Forelimb muscle (tissue), 1 donor: ENCODE measurements around the gene PANK1. TPM values are rescaled to one million over a fixed set of nuclear protein-coding genes. Genes with fewer than 3 reads are reported as not detected.
A peak's percentile ranks its signal among the peaks of the same experiment; 100 is the strongest.

Experiments used
- DNase-seq: peaks from one replicate; pipeline ENCODE4 v3.0.0-alpha.2; 2013; ENCODE audit warnings: low read depth
- polyA plus RNA-seq: library from polyadenylated mRNA; unstranded; fragments of 120-200 nt; gene quantifications from one replicate; pipeline ENCODE4 v1.2.1, GENCODE V29; 2013; ENCODE audit not compliant: insufficient read length

The PANK1 gene
- polyA plus RNA-seq, result 13.8 TPM

DNA sequence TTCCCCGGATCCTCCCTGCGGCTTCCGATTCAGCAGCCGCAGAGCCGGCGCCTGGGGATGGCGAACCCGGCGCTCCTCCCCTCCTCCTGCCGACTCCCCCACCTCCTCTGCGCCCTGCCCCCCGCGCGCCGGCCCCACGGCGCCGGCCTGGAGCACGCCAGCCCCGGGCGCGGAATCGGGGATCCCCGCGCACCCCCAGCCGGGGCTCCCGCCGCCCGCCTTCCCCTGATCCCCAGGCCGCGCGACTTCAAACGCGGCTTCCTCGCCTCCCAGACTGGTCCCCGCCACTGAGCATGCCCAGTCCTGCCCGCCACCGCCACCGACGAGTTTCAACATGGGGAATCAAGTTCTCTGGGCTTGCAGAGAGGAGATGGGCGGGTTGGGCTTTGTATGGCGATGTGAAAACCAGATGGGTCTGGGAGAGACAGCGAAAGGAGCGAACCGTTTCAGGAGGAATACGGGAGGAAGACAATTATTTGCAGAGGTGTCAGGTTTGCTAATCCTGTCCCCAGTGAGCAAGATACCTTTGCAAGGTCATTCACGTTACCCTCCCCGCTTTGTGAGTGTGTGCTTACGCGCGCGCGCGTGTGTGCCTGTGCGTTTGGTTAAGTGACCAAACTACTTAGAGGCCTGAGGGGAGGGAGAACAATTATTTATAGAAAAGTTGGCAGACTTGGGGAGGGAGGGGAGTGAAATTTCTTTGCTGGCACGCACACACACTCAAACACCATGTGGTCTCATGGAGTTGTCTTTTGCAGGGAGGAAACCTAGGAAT lies at the start of gene PANK1:
PANK1 (minus strand) TSS at position 276 of the 775 bp plus-strand sequence. CDS start 351 bp downstream, outside the sequence.
- no peak for DNase-seq

- DNase-seq, result no peak
These were observed 48.1 kb upstream of the PANK1 start for GRCh38 chr10:89693176-89693575.

DNA sequence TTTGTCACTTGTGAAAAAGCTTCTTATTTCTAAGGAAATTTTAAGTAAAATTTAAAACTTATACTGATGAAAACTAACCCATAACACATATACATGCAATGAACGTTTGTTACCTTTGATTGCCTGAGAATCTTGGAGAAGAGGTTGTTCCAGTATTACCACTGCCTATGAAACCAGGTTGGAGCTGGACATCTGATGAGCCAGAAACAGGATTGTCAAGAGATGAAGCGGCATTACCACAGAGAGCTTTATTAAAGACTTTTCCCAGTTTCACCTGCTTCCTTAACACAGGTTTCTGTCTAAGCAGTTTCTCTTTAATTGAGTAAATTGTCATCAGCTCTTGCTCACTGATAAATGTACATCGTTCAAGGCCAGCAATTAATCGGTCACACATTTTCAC lies 47.4 kb upstream of the PANK1 start:
- no peak for DNase-seq

DNA sequence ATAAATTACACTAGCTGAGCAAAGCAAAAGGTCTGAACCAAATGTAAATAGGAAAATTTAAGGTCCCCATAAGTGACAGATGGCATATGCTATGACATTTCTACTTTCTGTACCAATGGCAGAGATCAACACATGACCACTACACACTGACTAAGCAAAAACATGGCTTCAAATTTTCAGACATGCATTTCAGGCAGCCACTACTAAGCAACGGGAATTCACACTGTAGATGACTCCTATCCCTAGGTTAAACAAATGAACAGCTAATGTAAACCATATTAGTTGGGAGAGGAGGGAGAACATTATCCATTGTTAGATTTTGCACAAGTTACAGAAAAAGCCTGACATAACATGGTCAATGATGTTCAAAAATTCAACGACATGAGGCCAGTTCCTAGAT lies 45.0 kb upstream of the PANK1 start:
- no peak for DNase-seq

- no peak for DNase-seq
These were observed 40.9 kb upstream of the PANK1 start for GRCh38 chr10:89685936-89686335.

- DNase-seq, result no peak
These were observed 39.6 kb upstream of the PANK1 start for GRCh38 chr10:89684604-89685003.

DNA sequence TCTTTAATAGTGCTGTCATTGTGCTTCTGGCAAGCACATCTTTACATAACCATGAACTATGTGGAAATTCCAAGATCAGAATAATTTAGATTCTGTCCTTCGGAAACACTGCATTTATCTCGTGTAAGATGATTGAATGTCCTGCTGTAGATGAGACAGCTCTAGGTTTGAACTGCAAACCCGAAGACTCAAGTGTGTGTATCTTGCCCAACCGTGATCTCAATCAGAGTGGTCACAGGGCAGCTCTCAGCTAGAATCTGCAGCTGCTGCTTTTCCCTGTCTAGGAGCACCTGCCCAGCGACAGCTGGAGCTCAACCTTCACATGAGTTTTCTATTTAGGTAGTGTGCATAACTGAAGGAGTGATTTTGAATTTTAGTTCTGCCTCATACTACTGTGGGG lies 38.8 kb upstream of the PANK1 start:
- DNase-seq, result no peak

- no peak for DNase-seq
These were observed 34.9 kb upstream of the PANK1 start for GRCh38 chr10:89679986-89680385.

DNA sequence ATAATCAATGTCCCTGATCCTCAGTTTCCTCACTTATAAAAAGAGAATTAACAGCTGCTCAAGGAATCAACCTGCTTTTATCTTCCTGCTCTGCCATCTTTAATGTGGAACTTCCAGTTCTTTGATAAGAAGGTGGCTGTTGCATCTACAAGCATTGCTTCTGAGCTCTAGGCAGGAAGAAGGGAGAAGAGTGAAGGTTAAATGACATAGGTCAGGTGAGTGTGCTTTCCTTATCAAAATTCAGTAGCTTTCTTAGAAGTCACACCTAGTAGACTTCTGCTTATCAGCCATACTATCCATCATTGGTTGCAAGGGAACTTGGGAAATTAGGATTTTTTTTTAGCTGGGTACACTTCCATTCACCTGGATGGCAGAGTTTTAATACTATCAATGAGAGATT lies 32.3 kb upstream of the PANK1 start:
- DNase-seq, result no peak

DNA sequence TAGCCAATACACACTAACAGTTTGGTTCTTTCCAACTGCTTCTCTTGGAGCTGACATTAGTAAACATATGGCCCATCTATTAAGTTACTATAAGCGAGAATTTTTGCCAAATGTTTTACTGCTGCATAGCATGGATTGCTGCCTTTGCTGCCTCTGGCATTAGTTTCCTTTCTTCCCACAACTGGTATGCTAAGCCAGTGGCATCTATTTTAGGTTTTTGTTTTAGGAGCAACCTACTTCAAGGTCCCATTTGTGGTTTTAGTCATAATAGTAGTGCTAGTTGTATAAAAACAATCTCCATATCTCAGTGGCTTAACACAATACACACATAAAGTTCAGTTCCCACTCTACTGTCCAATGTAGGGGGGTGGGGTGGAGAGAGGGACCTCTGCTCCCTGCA lies 25.9 kb upstream of the PANK1 start:
- no peak for DNase-seq

- no peak for DNase-seq
These were observed 24.9 kb upstream of the PANK1 start for GRCh38 chr10:89669985-89670384.

DNA sequence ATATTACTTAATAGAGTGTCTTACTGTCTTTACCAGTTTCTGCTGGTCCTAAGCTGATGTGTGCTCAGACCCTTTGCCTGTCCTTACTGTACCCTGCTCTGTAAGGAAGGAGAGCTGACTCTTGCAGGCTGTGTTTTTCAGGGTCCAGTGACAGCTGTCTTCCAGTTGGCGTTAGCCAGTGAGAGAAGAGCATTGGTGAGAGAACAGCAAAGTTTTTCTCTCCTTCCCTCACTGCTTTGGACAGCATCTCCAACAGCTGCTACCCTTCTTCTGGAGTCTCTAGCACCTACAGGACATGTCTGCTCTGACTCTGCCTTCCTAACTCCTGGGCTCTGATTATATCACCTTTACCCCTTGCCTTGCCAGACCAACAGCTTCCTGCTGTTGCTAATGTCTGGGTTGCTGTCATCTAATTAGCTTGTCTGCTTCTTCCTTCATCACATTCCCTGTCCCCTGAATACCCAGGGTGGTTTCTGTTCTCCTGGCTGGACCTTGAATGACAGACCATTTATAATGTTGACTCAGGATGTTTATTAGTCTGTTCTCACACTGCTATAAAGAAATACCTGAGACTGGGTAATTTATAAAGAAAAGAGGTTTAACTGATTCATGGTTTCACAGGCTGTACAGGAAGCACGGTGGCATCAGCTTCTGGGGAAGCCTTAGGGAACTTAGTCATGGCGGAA lies 23.5 kb upstream of the PANK1 start:
- DNase-seq, result no peak

DNA sequence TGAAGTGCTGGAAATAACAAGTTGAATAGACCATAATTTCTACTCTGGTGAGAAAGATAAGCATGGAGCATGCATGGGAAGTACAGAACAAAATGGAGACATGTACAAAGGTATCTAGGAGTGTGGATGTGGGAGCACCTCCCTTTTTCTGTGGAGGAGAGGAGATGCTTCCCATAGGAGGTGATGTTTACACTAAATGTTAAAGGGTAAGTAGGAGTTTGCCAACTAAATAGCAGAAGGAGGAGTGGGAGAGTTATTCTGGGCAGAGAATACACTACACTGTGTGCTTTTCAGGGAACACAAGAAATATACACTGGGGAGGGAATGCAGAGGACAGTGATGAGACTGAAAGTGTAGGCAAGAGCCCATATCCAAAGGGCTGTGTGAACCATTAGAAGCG lies 21.1 kb upstream of the PANK1 start:
- DNase-seq, result no peak

GRCh38 chr10:89665302-89665701 lies 20.3 kb upstream of the PANK1 start:
- DNase-seq, result no peak

GRCh38 chr10:89664203-89664602 lies 19.2 kb upstream of the PANK1 start:
- no peak for DNase-seq

DNA sequence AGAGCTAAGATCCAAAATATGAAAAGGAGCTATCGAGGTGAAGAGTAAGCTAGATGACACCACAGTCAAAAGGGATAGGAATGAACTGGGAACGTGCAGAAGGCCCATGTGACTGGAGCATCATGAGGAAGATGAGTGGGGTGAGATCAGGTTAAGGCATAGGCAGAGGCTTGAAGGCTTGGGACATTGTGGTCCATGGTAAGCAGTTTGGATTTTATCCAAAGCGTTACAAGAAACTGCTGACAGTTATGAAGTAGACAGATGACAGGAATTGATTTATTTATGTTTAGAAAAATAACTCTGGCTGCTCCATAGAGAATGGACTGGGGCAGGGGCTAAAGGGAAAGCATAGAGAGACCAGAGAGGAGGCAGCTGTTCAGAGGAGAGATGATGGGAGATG lies 18.1 kb upstream of the PANK1 start:
- no peak for DNase-seq

DNA sequence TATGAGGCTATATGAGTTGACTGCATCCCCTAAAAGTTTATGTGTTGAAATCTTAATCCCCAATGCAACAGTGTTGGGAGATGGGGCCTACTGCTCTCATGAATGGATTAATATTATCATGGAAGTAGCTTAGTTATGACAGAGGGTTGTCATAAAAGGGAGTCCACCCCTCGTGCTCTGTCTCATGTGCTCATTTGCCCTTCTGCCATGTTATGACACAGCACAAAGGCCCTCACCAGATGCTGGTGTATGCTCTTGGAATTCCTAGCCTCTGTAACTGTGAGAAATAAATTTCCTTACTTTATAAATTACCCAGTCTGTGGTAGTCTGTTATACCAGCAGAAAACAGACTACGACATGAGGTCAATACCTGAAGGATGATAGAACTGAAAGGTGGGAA lies 17.6 kb upstream of the PANK1 start:
- no peak for DNase-seq

DNA sequence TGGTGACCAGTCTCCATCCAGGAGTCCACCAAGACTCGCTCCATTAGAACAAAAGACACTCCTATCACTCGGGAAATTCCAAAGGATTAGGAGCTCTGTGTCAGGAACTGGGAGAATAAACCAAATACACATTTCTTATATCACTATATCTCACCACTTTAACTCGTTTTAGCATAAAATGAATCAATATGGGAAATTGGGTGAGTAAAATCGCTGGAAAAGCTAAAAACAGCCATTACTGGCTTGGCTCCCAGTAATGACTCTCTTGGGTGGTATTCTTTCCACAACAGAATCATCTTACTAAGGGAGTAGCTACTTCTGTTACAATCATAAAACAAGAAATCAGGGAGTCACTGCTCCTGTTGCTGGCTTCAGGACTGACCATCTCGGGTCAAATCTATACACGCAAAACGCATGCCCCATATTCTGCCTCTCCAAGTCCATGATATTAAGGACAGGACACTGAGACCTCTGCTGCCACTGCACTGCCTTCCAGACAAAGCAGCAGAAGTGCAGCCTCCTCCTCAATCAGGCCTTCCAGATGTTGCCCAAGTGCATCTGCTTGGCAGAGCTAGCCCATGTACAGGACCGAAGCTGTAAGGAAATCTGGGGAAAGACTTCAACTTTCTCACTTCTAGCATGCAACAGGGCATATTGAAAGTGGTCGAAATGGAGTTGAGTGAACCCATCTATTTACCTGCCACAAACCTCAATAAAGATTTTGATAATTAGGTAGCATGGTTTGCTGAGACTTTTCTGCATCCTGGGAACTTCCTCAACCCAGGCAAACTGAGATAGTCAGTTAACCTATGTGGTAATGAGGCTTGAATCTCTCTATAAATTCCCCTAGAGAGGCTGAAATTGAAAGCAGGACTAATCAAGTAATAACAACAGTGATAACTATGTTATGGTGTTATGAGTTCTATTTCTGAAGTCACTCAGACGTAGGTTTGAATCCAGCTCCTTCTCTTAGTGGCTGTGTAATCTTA lies 14.4 kb upstream of the PANK1 start:
- DNase-seq, result peak; percentile 28

DNA sequence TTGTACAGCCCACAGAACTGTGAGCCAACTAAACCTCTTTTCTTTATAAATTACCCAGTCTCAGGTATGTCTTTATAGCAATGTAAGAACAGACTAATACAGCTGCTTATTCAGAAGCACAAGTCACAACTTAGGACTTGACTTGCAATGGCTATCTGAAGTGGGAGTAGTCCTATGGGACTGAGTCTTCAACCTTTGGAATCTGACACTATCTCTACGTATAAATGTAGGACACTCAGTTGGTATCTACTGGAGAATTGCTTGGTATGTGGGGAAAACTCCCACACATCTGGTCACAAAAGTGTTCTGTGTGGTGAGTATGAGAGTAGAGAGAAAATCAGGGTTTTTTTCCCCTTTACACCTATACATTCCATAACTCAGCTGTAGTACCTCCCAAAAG lies 12.3 kb upstream of the PANK1 start:
- no peak for DNase-seq

- no peak for DNase-seq
These were observed 10.7 kb upstream of the PANK1 start for GRCh38 chr10:89655722-89656121.

DNA sequence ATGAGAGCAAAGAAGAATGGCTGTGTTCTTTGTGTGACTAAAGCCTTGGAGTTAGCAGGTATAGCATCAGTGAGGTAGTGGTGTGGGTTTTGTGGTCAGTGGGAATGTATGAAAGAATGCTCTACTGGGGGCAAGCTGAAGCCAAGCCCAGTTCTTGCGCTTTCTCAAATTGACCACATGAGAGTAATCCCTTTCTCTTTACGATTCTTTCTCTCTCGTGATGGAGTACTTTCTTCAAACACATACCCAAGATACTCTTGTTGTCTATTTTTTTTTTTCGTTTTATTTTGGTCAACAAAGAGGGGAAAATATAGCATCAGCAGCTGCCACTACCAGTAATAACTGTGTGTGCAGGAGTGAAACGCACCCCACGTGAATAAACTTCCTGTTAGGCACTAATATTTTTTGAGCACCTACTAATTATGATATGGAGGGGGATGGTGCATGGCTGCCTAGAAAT lies 8.4 kb upstream of the PANK1 start:
- DNase-seq, result no peak

DNA sequence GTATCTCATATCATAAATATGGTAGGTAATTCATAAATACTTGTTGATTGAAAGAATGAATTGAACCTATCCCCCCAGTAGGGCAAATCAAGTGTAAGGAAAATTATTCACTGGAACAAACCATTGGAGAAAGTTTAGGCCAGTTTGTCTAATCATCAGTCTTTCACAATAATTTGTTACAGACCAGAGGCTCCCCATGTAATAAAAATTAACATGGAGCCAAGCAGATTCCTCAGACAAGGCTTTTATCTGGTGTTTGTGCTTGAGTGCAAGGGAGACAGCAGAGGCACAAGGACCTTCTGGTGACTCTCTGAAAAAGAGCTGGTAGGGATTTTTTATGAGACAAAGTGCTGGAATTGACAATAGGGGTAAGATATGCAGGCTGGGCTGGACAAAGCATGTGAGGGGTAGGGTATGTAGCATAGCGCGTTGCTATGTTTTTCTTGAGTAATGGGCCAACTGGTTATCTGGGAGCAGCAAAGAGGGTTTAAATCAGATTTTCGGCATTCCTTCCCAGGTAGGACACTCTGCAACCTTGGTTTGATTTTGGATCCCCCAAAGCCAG lies 7.8 kb upstream of the PANK1 start:
- no peak for DNase-seq
